GM12891 (cell line): ENCODE data around the gene TSPYL1.

Experiments used
- PAX5 ChIP-seq: IDR thresholded peaks from 2 replicates; pipeline ENCODE4 v1.6.1; 2011; ENCODE audit warnings: low read length, moderate library complexity, mild to moderate bottlenecking; ENCODE audit not compliant: insufficient read depth, severe bottlenecking
- POLR2A ChIP-seq: IDR thresholded peaks from 2 replicates; pipeline ENCODE4 v1.6.1; 2011; ENCODE audit warnings: low read depth, low read length, control low read depth
- POLR2AphosphoS5 ChIP-seq: IDR thresholded peaks from 2 replicates; pipeline ENCODE4 v1.6.1; 2011; ENCODE audit warnings: low read depth, low read length, control low read depth
- POU2F2 ChIP-seq: IDR thresholded peaks from 2 replicates; pipeline ENCODE4 v1.6.1; 2011; ENCODE audit warnings: low read depth, mild to moderate bottlenecking, control low read depth, low read length, moderate library complexity
- SPI1 ChIP-seq: IDR thresholded peaks from 2 replicates; pipeline ENCODE4 v1.6.1; 2011; ENCODE audit warnings: low read depth, low read length, control low read depth
- TAF1 ChIP-seq: IDR thresholded peaks from 2 replicates; pipeline ENCODE4 v1.6.1; 2011; ENCODE audit warnings: low read depth, low read length, control low read depth

DNA sequence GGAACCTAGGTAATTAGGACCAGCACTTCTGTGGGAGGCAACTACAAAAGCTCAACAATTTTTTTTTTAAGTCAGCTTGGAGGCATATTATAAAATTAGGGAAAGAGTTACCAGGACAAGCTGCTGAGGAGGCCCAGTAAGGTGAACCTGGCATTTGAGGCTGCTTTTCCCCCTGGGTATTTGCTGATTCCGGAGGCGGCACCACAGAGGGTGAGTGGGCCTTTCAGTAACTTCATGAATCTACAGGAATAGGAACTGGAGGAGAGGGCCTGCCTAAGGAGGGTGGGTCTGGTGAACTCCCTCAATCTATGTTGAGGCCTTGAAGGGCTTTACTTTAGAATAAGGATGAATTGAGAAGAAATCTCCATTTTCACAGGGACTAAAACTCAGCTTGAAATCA is 40.5 kb downstream of the TSPYL1 start:
- TF ChIP-seq POLR2A (no peak), SPI1 (no peak), POLR2AphosphoS5 (no peak), PAX5 (no peak), TAF1 (no peak), POU2F2 (no peak)
